Measurements from ENCODE around the gene BAX. TPM values are rescaled to one million over a fixed set of nuclear protein-coding genes. Genes with fewer than 3 reads are reported as not detected.

The BAX gene
- polyA plus RNA-seq, 5 donors = 41.9 to 96.2 (median 62.0) TPM

DNA sequence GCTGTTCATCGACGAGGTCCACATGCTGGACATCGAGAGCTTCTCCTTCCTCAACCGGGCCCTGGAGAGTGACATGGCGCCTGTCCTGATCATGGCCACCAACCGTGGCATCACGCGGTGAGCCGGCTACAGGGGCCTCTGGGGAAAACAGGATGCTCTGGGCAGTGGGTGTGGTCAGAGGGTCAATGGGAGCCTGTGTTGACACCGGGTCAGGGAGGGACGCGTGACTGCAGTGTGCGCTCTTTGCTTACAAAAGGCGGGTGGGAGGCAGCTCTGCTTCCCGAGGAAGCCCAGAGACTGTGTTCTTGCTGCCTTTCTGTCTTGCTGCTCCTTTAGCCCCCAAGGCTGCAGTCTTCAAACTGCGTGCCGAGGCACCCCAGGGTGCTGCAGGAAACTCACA lies 56.5 kb downstream of the BAX start:
- DNase-seq = no peak

Other genes starting within 250 kb of the BAX start
- 10 to 100 TPM in 1 of 5 donors, 1 to 10 TPM in 4; 4.3 to 11.8 (median 4.6) TPM for gene MAMSTR, start 235.2 kb upstream of the BAX start, polyA plus RNA-seq (ENCODE audit: insufficient read depth in 1 of 5, insufficient read length in 5 of 5, low replicate concordance in 1 of 5)
- 10 to 100 TPM; 14.6 to 29.8 (median 17.7) TPM for gene RASIP1, start 214.3 kb upstream of the BAX start, polyA plus RNA-seq (ENCODE audit: insufficient read depth in 1 of 5, insufficient read length in 5 of 5, low replicate concordance in 1 of 5)
- 1 to 10 TPM in 4 of 5 donors, under 1 TPM in 1; 0.40 to 2.1 (median 1.6) TPM for gene IZUMO1, start 208.0 kb upstream of the BAX start, polyA plus RNA-seq (ENCODE audit: insufficient read depth in 1 of 5, insufficient read length in 5 of 5, low replicate concordance in 1 of 5)
- gene FUT1, start 202.2 kb upstream of the BAX start, polyA plus RNA-seq (ENCODE audit: insufficient read depth in 1 of 5, insufficient read length in 5 of 5, low replicate concordance in 1 of 5) = 1 to 10 TPM; 4.5 to 7.0 (median 5.8) TPM
- gene FGF21, start 199.4 kb upstream of the BAX start, polyA plus RNA-seq (ENCODE audit: insufficient read depth in 1 of 5, insufficient read length in 5 of 5, low replicate concordance in 1 of 5) = not detected
- gene BCAT2, start 143.8 kb upstream of the BAX start, polyA plus RNA-seq (ENCODE audit: insufficient read depth in 1 of 5, insufficient read length in 5 of 5, low replicate concordance in 1 of 5) = 10 to 100 TPM; 33.3 to 58.9 (median 42.9) TPM
- gene HSD17B14, start 118.4 kb upstream of the BAX start, polyA plus RNA-seq (ENCODE audit: insufficient read depth in 1 of 5, insufficient read length in 5 of 5, low replicate concordance in 1 of 5) = 1 to 10 TPM; 6.9 to 9.9 (median 8.6) TPM
- gene PLEKHA4, start 86.3 kb upstream of the BAX start, polyA plus RNA-seq (ENCODE audit: insufficient read depth in 1 of 5, insufficient read length in 5 of 5, low replicate concordance in 1 of 5) = 10 to 100 TPM; 12.9 to 23.2 (median 15.5) TPM
- gene PPP1R15A, start 82.5 kb upstream of the BAX start, polyA plus RNA-seq (ENCODE audit: insufficient read depth in 1 of 5, insufficient read length in 5 of 5, low replicate concordance in 1 of 5) = 10 to 100 TPM; 38.6 to 72.3 (median 53.5) TPM
- 1 to 10 TPM in 3 of 5 donors, under 1 TPM in 2; 0.70 to 1.5 (median 1.3) TPM for gene TULP2, start 56.1 kb upstream of the BAX start, polyA plus RNA-seq (ENCODE audit: insufficient read depth in 1 of 5, insufficient read length in 5 of 5, low replicate concordance in 1 of 5)
- gene NUCB1, start 54.6 kb upstream of the BAX start, polyA plus RNA-seq (ENCODE audit: insufficient read depth in 1 of 5, insufficient read length in 5 of 5, low replicate concordance in 1 of 5) = 100 to 1,000 TPM; 137 to 239 (median 180) TPM
- 1 to 10 TPM in 4 of 5 donors, under 1 TPM in 1; 0.80 to 2.4 (median 1.6) TPM for gene DHDH, start 21.2 kb upstream of the BAX start, polyA plus RNA-seq (ENCODE audit: insufficient read depth in 1 of 5, insufficient read length in 5 of 5, low replicate concordance in 1 of 5)
- gene FTL, start 10.4 kb downstream of the BAX start, polyA plus RNA-seq (ENCODE audit: insufficient read depth in 1 of 5, insufficient read length in 5 of 5, low replicate concordance in 1 of 5) = 1,000 to 10,000 TPM; 1,127 to 1,622 (median 1,142) TPM
- gene GYS1, start 38.4 kb downstream of the BAX start, polyA plus RNA-seq (ENCODE audit: insufficient read depth in 1 of 5, insufficient read length in 5 of 5, low replicate concordance in 1 of 5) = 10 to 100 TPM; 36.9 to 54.5 (median 44.4) TPM
- 10 to 100 TPM; 58.1 to 98.7 (median 76.1) TPM for gene RUVBL2, start 39.0 kb downstream of the BAX start, polyA plus RNA-seq (ENCODE audit: insufficient read depth in 1 of 5, insufficient read length in 5 of 5, low replicate concordance in 1 of 5)
- under 1 TPM in 1 of 5 donors, not detected in 4; 0.23 TPM for gene LHB, start 62.2 kb downstream of the BAX start, polyA plus RNA-seq (ENCODE audit: insufficient read depth in 1 of 5, insufficient read length in 5 of 5, low replicate concordance in 1 of 5)
- not detected for gene CGB3, start 69.5 kb downstream of the BAX start, polyA plus RNA-seq (ENCODE audit: insufficient read depth in 1 of 5, insufficient read length in 5 of 5, low replicate concordance in 1 of 5)
- gene CGB2, start 77.0 kb downstream of the BAX start, polyA plus RNA-seq (ENCODE audit: insufficient read depth in 1 of 5, insufficient read length in 5 of 5, low replicate concordance in 1 of 5) = not detected
- not detected for gene CGB1, start 82.0 kb downstream of the BAX start, polyA plus RNA-seq (ENCODE audit: insufficient read depth in 1 of 5, insufficient read length in 5 of 5, low replicate concordance in 1 of 5)
- gene CGB5, start 89.0 kb downstream of the BAX start, polyA plus RNA-seq (ENCODE audit: insufficient read depth in 1 of 5, insufficient read length in 5 of 5, low replicate concordance in 1 of 5) = under 1 TPM in 2 of 5 donors, not detected in 3; 0.30 to 0.59 TPM
- under 1 TPM in 1 of 5 donors, not detected in 4; 0.31 TPM for gene CGB8, start 94.2 kb downstream of the BAX start, polyA plus RNA-seq (ENCODE audit: insufficient read depth in 1 of 5, insufficient read length in 5 of 5, low replicate concordance in 1 of 5)
- gene CGB7, start 102.9 kb downstream of the BAX start, polyA plus RNA-seq (ENCODE audit: insufficient read depth in 1 of 5, insufficient read length in 5 of 5, low replicate concordance in 1 of 5) = under 1 TPM in 4 of 5 donors, not detected in 1; 0.22 to 0.41 (median 0.35) TPM
- gene NTF4, start 109.9 kb downstream of the BAX start, polyA plus RNA-seq (ENCODE audit: insufficient read depth in 1 of 5, insufficient read length in 5 of 5, low replicate concordance in 1 of 5) = 1 to 10 TPM in 3 of 5 donors, under 1 TPM in 2; 0.31 to 1.6 (median 1.1) TPM
- gene KCNA7, start 117.8 kb downstream of the BAX start, polyA plus RNA-seq (ENCODE audit: insufficient read depth in 1 of 5, insufficient read length in 5 of 5, low replicate concordance in 1 of 5) = under 1 TPM; 0.04 to 0.18 (median 0.06) TPM
- 100 to 1,000 TPM; 292 to 376 (median 365) TPM for gene SNRNP70, start 130.6 kb downstream of the BAX start, polyA plus RNA-seq (ENCODE audit: insufficient read depth in 1 of 5, insufficient read length in 5 of 5, low replicate concordance in 1 of 5)
- 10 to 100 TPM in 2 of 5 donors, 1 to 10 TPM in 3; 6.4 to 14.5 (median 8.3) TPM for gene LIN7B, start 159.5 kb downstream of the BAX start, polyA plus RNA-seq (ENCODE audit: insufficient read depth in 1 of 5, insufficient read length in 5 of 5, low replicate concordance in 1 of 5)
- gene C19orf73, start 164.3 kb downstream of the BAX start, polyA plus RNA-seq (ENCODE audit: insufficient read depth in 1 of 5, insufficient read length in 5 of 5, low replicate concordance in 1 of 5) = under 1 TPM in 3 of 5 donors, not detected in 2; 0.24 to 0.39 (median 0.28) TPM
- 10 to 100 TPM in 1 of 5 donors, 1 to 10 TPM in 4; 4.7 to 10.4 (median 7.1) TPM for gene PPFIA3, start 164.7 kb downstream of the BAX start, polyA plus RNA-seq (ENCODE audit: insufficient read depth in 1 of 5, insufficient read length in 5 of 5, low replicate concordance in 1 of 5)
- gene HRC, start 200.5 kb downstream of the BAX start, polyA plus RNA-seq (ENCODE audit: insufficient read depth in 1 of 5, insufficient read length in 5 of 5, low replicate concordance in 1 of 5) = 10 to 100 TPM in 2 of 5 donors, 1 to 10 TPM in 3; 8.7 to 13.7 (median 9.8) TPM
- gene TRPM4, start 202.9 kb downstream of the BAX start, polyA plus RNA-seq (ENCODE audit: insufficient read depth in 1 of 5, insufficient read length in 5 of 5, low replicate concordance in 1 of 5) = 10 to 100 TPM; 11.5 to 31.7 (median 24.9) TPM